ENCODE measurements around the gene SCGB1D4.
A peak's percentile ranks its signal among the peaks of the same experiment; 100 is the strongest.

The SCGB1D4 gene

GRCh38 chr11:62322524-62322923, 23.6 kb upstream of the SCGB1D4 start:
- no peaks in the 10 kb centered on the region for H3K27me3 Mint-ChIP-seq
- H3K27ac Mint-ChIP-seq, result no peak overlapping the region
- ATAC-seq (no peak), DNase-seq (no peak)
- H3K4me1 Mint-ChIP-seq, result no peaks in the 10 kb centered on the region
- no peak overlapping the region for H3K4me3 Mint-ChIP-seq
- H3K9me3 Mint-ChIP-seq, result no peaks in the 10 kb centered on the region

GRCh38 chr11:62315431-62315830, 16.6 kb upstream of the SCGB1D4 start:
- no peaks in the 10 kb centered on the region for H3K9me3 Mint-ChIP-seq

GRCh38 chr11:62309991-62310390, 11.1 kb upstream of the SCGB1D4 start:
- Mint-ChIP-seq H3K27ac (no peak overlapping the region), H3K9me3 (no peaks in the 10 kb centered on the region), H3K27me3 (peaks cover 40% of the 10 kb centered on the region), H3K4me1 (peaks cover 16% of the 10 kb centered on the region), H3K4me3 (no peak overlapping the region)
- ATAC-seq (no peak), DNase-seq (no peak)

More at GRCh38 chr11:62315431-62315830, 16.6 kb upstream of the SCGB1D4 start:
- Mint-ChIP-seq H3K4me1 (peaks cover 16% of the 10 kb centered on the region), H3K4me3 (no peak overlapping the region), H3K27ac (no peak overlapping the region), H3K27me3 (peaks cover 27% of the 10 kb centered on the region)
- DNase-seq (no peak), ATAC-seq (no peak)

- Mint-ChIP-seq H3K4me1 (peaks cover 16% of the 10 kb centered on the region), H3K4me3 (no peak overlapping the region), H3K9me3 (no peaks in the 10 kb centered on the region), H3K27me3 (peaks cover 31% of the 10 kb centered on the region), H3K27ac (no peak overlapping the region)
- ATAC-seq (no peak), DNase-seq (no peak)
These were observed 9.1 kb upstream of the SCGB1D4 start for GRCh38 chr11:62307950-62308349.

- Mint-ChIP-seq H3K4me1 (peaks cover 3% of the 10 kb centered on the region), H3K27ac (no peak overlapping the region), H3K27me3 (peaks cover 21% of the 10 kb centered on the region), H3K9me3 (no peaks in the 10 kb centered on the region), H3K4me3 (no peak overlapping the region)
- DNase-seq (no peak), ATAC-seq (no peak)
These were observed 7.4 kb upstream of the SCGB1D4 start for GRCh38 chr11:62306227-62306626.

- no peak for DNase-seq
- H3K27ac Mint-ChIP-seq, result no peak overlapping the region
- no peak overlapping the region for H3K4me3 Mint-ChIP-seq
- H3K27me3 Mint-ChIP-seq, result peaks cover 44% of the 10 kb centered on the region
- H3K9me3 Mint-ChIP-seq, result no peaks in the 10 kb centered on the region
- no peaks in the 10 kb centered on the region for H3K4me1 Mint-ChIP-seq
- ATAC-seq, result no peak
These were observed 3.4 kb downstream of the SCGB1D4 start for GRCh38 chr11:62295504-62295903.

GRCh38 chr11:62280452-62280851, 18.4 kb downstream of the SCGB1D4 start:
- no peak for DNase-seq
- no peak for ATAC-seq
- no peaks in the 10 kb centered on the region for H3K9me3 Mint-ChIP-seq
- no peak overlapping the region for H3K27ac Mint-ChIP-seq
- no peak overlapping the region for H3K4me3 Mint-ChIP-seq
- H3K4me1 Mint-ChIP-seq, result no peaks in the 10 kb centered on the region
- H3K27me3 Mint-ChIP-seq, result peaks cover 12% of the 10 kb centered on the region

- ATAC-seq, result no peak
These were observed 25.0 kb downstream of the SCGB1D4 start for GRCh38 chr11:62273789-62274275.

GRCh38 chr11:62273284-62273683, 25.6 kb downstream of the SCGB1D4 start:
- H3K27me3 Mint-ChIP-seq, result peaks cover 13% of the 10 kb centered on the region
- no peak overlapping the region for H3K27ac Mint-ChIP-seq
- H3K9me3 Mint-ChIP-seq, result no peaks in the 10 kb centered on the region
- DNase-seq, result no peak
- no peaks in the 10 kb centered on the region for H3K4me1 Mint-ChIP-seq
- ATAC-seq, result no peak
- H3K4me3 Mint-ChIP-seq, result no peak overlapping the region

More at GRCh38 chr11:62273789-62274275, 25.0 kb downstream of the SCGB1D4 start:
- no peaks in the 10 kb centered on the region for H3K4me1 Mint-ChIP-seq
- H3K4me3 Mint-ChIP-seq, result no peak overlapping the region
- H3K27me3 Mint-ChIP-seq, result peaks cover 9% of the 10 kb centered on the region
- no peak for DNase-seq
- no peaks in the 10 kb centered on the region for H3K9me3 Mint-ChIP-seq
- peak overlapping the region; percentile 18 to 89 for H3K27ac Mint-ChIP-seq

- DNase-seq (no peak), ATAC-seq (no peak)
- no peak within 1 kb of the TSS for H3K4me3 Mint-ChIP-seq
- H3K4me1 Mint-ChIP-seq, result peaks cover 8% of the 10 kb centered on the region
- no peaks in the 10 kb centered on the region for H3K9me3 Mint-ChIP-seq
- H3K27ac Mint-ChIP-seq, result no peak within 1 kb of the TSS
- peaks cover 21% of the 10 kb centered on the region for H3K27me3 Mint-ChIP-seq
These were observed 29.1 kb downstream of the SCGB1D4 start, which contains the start of gene SCGB2A2 for GRCh38 chr11:62269654-62270278. Gene SCGB2A2 (plus strand): TSS chr11:62270158. CDS start chr11:62270217, 59 bp downstream.

GRCh38 chr11:62267576-62267975, 31.3 kb downstream of the SCGB1D4 start:
- ATAC-seq (no peak), DNase-seq (no peak)
- Mint-ChIP-seq H3K27me3 (peaks cover 21% of the 10 kb centered on the region), H3K27ac (peak overlapping the region in 1 of 2 donors; percentile 27), H3K4me3 (no peak overlapping the region), H3K4me1 (peaks cover 16% of the 10 kb centered on the region), H3K9me3 (no peaks in the 10 kb centered on the region)

- Mint-ChIP-seq H3K27me3 (peaks cover 21% of the 10 kb centered on the region), H3K4me1 (peaks cover 16% of the 10 kb centered on the region), H3K27ac (no peak overlapping the region), H3K4me3 (no peak overlapping the region), H3K9me3 (no peaks in the 10 kb centered on the region)
- ATAC-seq (no peak), DNase-seq (no peak)
These were observed 31.8 kb downstream of the SCGB1D4 start for GRCh38 chr11:62267050-62267449.

GRCh38 chr11:62266558-62266957, 32.3 kb downstream of the SCGB1D4 start:
- peaks cover 16% of the 10 kb centered on the region for H3K4me1 Mint-ChIP-seq
- ATAC-seq, result peak; percentile 91
- H3K27ac Mint-ChIP-seq, result peak overlapping the region in 1 of 2 donors; percentile 26
- no peak overlapping the region for H3K4me3 Mint-ChIP-seq
- H3K27me3 Mint-ChIP-seq, result peaks cover 19% of the 10 kb centered on the region
- DNase-seq, result no peak
- no peaks in the 10 kb centered on the region for H3K9me3 Mint-ChIP-seq

GRCh38 chr11:62264004-62264403, 34.9 kb downstream of the SCGB1D4 start:
- no peak for ATAC-seq
- Mint-ChIP-seq H3K27me3 (peaks cover 29% of the 10 kb centered on the region), H3K4me1 (peaks cover 16% of the 10 kb centered on the region), H3K9me3 (no peaks in the 10 kb centered on the region), H3K27ac (no peak overlapping the region), H3K4me3 (no peak overlapping the region)
- DNase-seq, result no peak

GRCh38 chr11:62260261-62260953, 38.5 kb downstream of the SCGB1D4 start:
- DNase-seq (no peak), ATAC-seq (no peak)
- H3K9me3 Mint-ChIP-seq, result no peaks in the 10 kb centered on the region
- H3K4me3 Mint-ChIP-seq, result no peak overlapping the region
- no peak overlapping the region for H3K27ac Mint-ChIP-seq
- peaks cover 12% of the 10 kb centered on the region for H3K4me1 Mint-ChIP-seq
- H3K27me3 Mint-ChIP-seq, result peaks cover 49% of the 10 kb centered on the region

GRCh38 chr11:62256281-62256680, 42.6 kb downstream of the SCGB1D4 start:
- no peak overlapping the region for H3K4me3 Mint-ChIP-seq
- peaks cover 10 to 18% of the 10 kb centered on the region in 2 donors for H3K9me3 Mint-ChIP-seq
- no peak for ATAC-seq
- DNase-seq, result no peak
- peaks cover 46% of the 10 kb centered on the region for H3K27me3 Mint-ChIP-seq
- H3K27ac Mint-ChIP-seq, result no peak overlapping the region
- H3K4me1 Mint-ChIP-seq, result no peaks in the 10 kb centered on the region

Data from stimulated activated naive CD8-positive, alpha-beta T cell treated with anti-CD3 and anti-CD28 coated beads, Interleukin-15, amount 100 ng/mL, for 72 hours (primary cell).